GM19438 (cell line): ENCODE data around the gene WNT9A.

Experiments
- ATAC-seq: cut with Tn5 transposase; IDR thresholded peaks from one replicate; pipeline ENCODE4 v1.9.1; 2021; ENCODE audit warnings: low read depth; ENCODE audit not compliant: unreplicated experiment

The WNT9A gene

DNA sequence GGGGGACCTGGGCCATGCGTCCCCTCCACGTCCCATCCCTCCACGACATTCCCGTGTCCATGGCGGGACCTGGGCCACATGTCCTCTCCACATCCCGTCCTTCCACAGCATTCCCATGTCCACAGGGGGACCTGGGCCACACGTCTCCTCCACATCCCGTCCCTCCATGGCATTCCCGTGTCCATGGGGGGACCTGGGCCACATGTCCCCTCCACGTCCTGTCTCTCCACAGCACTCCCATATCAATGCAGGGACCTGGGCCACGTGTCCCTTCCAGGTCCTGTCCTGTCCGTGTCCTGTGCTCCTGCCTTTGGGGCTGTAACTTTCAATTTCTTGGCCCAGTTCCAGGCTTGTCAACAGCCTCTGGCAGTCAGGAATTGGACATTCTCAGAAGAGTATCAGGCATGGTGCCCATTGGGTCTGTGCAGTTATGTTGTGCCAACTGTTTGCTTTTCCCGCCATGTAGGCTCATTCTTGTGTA is 47.1 kb downstream of the WNT9A start:
- no peak for ATAC-seq

DNA sequence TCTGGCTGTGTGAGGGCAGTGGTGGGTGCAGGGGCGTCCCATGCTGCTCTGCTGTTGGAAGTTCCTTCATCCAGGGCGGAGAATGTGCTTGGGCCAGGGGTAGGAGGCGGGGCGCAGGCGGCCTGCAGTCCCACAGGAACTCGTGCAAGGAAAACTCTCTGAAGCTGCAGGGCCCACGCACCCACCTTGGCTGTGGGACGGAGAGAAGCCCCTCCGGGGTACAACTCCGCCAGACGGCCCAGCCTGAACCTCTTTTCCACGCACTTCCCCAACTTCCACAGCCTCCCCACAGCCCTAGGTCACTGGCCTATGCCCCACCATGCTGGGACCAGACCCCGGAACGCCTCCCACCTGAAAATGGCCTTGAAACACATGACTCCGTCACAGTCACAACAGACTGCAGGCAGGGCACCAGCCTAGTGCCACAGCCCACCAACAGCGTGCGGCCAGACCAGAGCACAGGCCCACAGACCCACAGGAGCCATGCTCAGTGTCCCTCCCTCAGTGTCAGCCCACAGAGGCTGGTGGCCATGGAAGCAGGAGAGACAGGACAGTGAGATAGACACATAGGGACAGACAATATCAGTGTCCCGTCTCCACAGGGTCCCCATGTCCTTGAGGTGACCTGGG is 47.8 kb downstream of the WNT9A start:
- ATAC-seq: no peak

GRCh38 chr1:227899141-227899819 is 48.5 kb downstream of the WNT9A start:
- ATAC-seq: no peak

GRCh38 chr1:227898502-227899140 is 49.1 kb downstream of the WNT9A start:
- ATAC-seq: no peak

- no peak for ATAC-seq
Observed at GRCh38 chr1:227897704-227898438, 49.9 kb downstream of the WNT9A start.

DNA sequence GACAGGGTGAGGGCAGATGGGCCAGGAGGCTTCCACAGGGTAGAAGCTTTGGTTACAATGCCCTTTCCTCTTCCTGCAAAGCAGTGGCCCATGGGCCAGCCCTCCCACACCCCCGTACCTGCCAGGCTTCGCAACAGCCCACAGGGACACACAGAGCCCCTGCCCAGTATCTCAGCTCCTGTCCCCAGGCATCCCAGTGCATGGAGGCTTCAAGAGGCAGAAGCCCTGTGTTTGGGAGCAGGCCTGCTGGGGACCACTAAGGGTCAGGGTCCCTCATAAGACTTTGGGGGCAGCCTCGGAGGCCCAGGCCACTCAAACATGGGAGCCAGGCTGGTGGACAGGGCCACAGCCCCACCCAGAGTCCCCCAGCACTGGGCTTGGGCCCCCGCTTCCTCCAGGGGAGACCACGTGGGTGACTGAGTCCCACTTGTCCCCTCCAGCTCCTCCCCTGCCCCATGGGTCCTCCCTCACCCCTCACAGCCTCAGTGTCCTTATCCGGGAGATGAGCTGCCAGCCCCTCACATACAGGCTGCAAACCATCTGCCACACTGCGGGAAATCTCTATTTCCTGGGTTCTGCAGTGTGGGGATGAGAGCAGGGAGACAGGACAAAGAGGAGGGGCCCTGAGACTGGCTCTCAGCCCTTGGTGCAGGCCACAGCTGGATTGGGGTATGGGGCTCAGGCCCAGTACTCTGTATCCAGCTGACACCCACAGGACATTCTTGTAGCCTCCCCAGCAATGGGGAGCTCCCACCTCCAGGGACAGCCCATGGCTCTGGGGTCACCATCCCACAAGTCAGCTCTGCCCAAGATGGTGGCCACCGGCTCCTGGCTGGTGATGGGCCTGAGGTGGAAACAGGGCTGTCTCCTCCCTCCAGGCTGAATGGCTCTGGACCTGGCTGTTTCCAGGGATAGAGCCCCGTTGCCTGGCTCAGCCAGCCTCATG is 50.7 kb downstream of the WNT9A start:
- no peak for ATAC-seq

- no peak for ATAC-seq
Observed at GRCh38 chr1:227895828-227896685, 51.7 kb downstream of the WNT9A start.

- ATAC-seq: no peak
Observed at GRCh38 chr1:227894831-227895451, 52.8 kb downstream of the WNT9A start.

- no peak for ATAC-seq
Observed at GRCh38 chr1:227893949-227894721, 53.6 kb downstream of the WNT9A start.

DNA sequence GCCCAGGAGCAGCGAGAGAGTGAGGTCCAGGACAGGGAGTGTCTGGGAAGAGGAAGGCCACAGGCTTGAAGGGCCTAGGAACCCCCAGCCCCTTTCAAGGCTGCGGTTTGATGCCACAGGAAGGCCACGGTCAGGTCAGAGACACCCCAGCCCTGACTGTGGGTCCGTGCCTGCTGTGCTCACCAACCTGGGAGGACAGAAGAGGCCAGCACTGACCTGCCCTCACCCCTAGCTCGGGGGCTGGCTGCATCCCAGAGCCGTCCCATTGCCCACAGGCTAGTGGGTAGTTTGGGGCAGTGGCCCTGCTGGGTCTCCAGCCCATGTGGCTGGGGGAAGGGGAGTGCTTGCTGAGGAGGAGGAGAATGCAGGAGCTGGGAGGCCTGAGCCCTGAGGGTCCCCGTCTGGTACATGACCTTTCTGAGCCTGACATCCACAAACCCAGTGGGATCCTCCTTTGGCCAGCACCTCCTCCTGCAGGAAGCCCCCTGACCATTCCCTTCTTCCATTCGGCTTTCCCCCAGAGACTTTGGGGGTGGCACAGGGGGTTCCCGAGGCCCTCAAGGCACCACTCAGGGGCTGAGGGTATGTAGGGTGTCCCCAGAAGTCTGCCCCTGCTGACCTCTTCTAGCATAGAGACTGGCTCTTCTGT is 54.3 kb downstream of the WNT9A start:
- ATAC-seq: no peak

DNA sequence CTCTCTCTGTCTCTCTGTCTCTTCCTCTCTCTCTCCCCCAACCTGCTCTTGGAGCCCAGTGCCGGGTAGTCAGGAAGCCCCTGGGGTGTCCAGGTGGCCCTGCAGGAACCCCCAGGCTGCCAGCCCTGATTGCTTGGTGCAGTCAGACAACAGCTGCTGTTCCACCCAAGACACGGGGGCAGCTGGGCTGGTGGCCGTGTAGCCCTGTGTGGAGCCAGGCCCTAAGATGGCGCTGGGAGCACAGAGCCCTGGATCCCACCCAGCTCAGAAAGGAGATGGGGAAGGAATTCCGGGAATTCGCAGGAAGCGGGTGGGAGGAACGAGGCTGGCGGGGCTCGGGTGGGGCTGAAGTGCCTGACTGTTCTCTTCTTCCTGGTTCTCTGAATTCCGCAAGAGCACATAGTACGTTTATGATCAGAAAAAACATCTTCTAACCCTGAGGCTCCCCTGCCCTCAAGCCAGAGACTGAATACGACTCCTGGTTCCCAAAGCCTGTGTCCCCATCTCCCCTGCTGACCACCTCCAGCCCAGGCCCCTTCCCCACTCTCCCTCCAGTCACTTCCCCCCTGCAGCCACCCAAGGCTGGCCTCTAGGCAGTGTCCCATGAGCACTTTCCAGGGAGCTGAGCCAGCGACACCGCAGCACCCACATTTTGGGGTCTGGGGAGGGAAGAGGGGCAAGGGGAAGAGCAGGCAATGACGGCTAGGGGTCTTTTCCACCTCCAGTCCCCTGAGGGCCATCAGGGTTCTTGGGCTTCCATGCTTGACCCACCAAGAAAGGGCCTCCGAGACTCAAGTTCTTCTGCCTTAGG is 55.0 kb downstream of the WNT9A start:
- ATAC-seq: no peak

DNA sequence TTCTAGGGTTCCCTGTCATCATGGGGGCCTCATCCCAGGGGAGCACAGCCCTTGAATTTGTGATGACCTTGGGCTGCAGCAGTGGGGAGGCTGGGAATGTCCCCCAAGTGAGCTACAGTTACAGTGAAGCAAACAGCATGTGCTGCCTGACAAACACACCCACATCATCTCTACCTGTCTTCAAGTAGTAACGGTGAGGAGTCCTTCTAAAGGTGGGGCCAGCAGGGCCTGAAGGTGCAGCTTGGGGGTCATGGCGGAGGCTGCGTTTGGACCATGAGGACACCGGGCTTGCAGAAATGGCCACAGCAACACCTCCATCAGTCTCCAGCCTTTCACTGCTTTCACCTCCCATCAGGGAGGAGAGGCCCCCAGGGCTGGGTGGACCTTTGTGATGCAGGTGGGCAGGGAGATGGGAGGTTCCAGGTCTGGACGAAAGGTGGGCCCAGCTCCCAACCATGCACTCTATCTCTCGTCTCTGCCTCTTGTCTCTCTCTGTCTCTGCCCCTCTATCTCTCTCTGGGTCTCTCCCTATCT is 55.7 kb downstream of the WNT9A start:
- no peak for ATAC-seq

- no peak for ATAC-seq
Observed at GRCh38 chr1:227891223-227891954, 56.3 kb downstream of the WNT9A start.

GRCh38 chr1:227890451-227891222 is 57.1 kb downstream of the WNT9A start:
- no peak for ATAC-seq

- ATAC-seq: no peak
Observed at GRCh38 chr1:227889863-227890405, 57.8 kb downstream of the WNT9A start.
